Putamen (tissue), 1 donor: Measurements from ENCODE around the gene PROK2.
A peak's percentile ranks its signal among the peaks of the same experiment; 100 is the strongest.

ENCODE experiments used
- DNase-seq: peaks from one replicate; pipeline ENCODE4 v3.0.0-alpha.2; 2016; ENCODE audit warnings: low spot score

Gene PROK2

DNA sequence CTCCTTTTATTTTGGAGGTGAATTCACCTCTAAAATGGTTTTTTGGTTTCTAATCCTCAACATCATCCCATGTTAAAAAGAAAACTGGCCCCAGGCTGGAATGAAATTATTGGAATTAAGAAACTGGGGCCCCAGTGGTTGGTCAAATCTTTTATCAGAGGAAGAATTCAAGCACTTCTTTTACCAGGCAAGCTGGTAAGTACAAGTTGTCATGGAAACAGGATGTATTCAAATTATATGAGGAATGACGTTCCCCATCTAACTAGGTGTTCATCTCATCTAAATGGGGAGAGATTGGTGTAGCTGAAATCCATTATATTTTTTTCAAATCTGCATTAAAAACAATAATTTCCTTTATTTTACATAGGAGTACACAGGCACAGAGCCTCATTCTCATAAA, 50.1 kb downstream of the PROK2 start:
- DNase-seq: no peak

- no peak for DNase-seq
These were observed 51.6 kb downstream of the PROK2 start for GRCh38 chr3:71733319-71733718.

- DNase-seq: no peak
These were observed 52.3 kb downstream of the PROK2 start for GRCh38 chr3:71732637-71733036.

DNA sequence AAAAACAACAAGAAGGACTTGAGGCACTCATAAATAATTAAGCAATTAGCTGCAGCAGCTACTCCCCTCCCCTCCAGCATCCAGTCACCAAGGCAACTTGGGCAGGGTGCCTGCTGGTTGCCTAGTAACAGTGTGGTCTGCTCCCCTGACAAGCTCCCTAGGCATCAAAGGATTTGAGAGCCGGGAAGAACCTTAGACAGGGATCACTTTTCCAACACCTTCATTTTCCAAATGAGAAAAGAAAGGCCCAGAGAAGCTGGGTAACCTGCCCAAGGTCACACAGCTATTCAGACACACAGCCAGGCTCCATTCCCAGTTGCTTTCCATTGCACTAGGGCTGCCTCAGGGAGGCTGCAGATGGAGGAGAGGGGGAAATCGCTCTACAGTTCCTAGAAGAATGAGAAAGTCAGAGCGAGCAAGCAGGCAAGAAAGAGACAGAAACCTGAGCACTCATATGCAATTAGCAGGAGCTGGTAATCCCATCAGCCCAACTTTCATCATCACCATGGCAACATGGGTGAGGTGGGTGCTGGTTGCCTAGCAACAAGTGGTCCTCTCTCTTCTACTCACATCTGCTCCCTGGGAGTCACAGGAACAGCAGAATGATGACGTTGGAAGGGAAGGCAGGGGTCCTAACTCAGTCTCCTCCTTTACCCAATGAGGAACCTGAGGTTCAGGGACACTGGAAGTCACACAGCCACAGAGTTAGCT, 56.2 kb downstream of the PROK2 start:
- DNase-seq: peak; percentile 77

- no peak for DNase-seq
These were observed 58.8 kb downstream of the PROK2 start for GRCh38 chr3:71726146-71726545.

DNA sequence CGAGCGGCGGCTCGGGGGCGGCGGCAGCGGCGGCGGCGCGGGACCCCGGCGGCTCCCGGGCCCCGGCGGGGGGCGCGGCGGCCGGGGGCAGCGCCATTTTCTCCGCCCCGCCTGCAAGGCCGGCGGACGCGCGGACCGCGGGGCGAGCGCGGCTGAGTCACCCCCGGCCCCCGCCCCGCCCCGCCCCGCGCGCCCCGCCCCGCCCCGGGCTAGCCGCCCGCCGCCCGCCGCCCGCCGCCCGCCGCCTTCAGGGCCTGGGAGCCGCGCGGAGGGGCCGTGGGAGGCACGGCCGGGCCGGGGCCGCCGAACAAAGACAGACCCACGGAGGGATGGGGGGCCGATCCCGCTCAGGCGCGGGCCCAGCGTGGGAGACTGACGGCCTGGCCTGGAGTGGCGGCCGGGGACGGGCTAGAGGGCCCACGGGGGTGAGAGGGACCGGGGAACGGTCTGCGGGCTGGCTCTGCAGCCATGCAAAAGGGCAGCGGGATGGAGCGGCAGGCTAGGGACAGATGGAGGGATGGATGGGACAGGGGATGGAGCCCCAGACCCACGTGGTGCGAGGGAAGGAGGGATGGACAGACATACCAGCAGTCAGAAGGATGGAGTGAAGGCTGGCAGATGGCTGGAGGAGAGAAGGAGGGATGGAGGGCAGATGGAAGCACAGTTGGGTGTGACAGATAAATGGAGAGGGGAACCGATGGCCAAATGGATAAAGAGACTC, 59.5 kb downstream of the PROK2 start, which contains the start of gene EIF4E3:
Gene EIF4E3 (minus strand): TSS at position 132 of the 721 bp plus-strand sequence. CDS start 35 bp downstream, at position 97.
- DNase-seq: no peak

GRCh38 chr3:71724584-71725270, 60.2 kb downstream of the PROK2 start:
- DNase-seq: no peak

DNA sequence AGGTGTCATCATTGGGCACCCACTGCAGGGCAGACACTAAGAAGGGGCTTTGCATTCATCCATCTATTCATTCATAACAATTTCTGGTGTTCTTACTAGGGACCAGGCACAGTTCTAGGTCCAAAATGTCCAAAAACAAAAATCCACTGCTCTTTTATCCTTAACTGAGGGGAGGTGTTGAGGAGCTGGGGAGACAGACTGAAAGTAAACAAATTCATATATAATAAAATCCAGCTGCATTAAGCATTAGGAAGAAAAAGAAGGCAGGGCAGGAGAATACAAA, 60.8 kb downstream of the PROK2 start:
- DNase-seq: no peak

- DNase-seq: no peak
These were observed 61.3 kb downstream of the PROK2 start for GRCh38 chr3:71723452-71724170.

DNA sequence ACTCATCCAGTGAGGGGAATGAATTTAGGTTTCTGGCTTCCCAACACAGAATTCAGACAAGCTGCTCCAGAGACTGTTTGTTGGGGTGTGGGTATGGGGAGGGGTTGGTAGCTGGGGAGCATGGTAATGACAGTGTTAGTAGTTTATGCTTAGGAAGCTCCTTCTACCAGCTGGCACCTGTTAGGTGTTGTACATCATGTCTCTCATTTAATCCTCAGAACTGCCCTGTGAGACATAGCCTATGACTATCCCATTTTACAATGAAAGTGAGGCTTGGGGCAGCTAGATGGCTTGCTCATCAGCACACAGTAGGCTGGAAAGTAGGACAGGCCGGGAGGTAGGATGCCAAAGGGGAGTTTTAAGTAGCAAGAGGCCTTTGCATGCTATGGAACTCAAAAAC, 62.3 kb downstream of the PROK2 start:
- DNase-seq: no peak
